Renal cortical epithelial cell (primary cell): Measurements from ENCODE around the gene CACNA2D4. TPM values are rescaled to one million over a fixed set of nuclear protein-coding genes. Genes with fewer than 3 reads are reported as not detected.
"Not testable (repeated sequence)": the region's sequence is repeated elsewhere in the genome, so short reads cannot be mapped to it uniquely, and the experiment has no call there.

ENCODE experiments used
- DNase-seq: peaks from one replicate; pipeline ENCODE4 v3.0.0-alpha.2; 2011; ENCODE audit warnings: low read depth
- total RNA-seq: library from RNA; depleted of rRNA; stranded (reverse); fragments of >200 nt; gene quantifications from 2 replicates; pipeline ENCODE4 v1.2.3, GENCODE V29; 2014

Gene CACNA2D4
- total RNA-seq, 1 donor from 2014 or later: 0.20 TPM

DNA sequence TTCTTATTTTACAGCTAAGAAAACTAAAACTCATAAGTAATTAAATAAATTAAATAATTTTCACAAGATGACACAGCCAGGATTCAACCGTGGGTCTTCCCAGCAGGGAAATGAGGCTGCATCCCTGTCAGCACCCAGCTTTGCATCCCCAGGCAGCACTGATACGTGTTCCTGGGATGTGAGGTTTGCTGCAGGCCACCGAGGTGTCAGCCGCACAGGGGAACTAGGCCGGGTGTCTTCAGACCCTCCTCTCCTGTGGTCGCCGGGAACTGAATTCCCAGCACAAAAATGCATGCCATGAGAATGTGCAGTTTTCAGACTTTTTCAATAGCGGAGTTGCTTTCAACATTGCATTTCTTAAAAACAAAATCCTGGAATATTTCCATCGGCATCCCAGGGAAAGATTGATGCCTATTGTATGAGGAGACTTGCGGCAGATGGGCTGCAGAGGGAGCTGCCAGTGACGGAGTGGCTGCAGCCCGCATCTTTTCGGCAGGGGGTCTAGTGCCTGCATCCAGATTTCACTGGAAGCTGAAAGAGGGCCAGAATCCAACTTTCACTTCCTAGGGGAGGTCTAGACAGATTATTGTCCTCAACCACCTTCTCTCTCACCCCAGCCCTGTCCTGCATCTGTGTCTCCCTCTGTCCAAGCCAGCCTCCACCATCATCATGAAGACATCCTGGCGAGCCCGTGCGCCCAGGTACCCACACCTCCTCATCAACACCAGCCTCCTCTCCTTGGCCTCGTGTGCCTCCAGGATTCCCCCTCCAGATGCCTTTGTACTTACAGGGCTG lies 85.5 kb downstream of the CACNA2D4 start:
- DNase-seq: no peak

- DNase-seq: peak; percentile 65
These were observed 87.2 kb downstream of the CACNA2D4 start for GRCh38 chr12:1830981-1831963.

- DNase-seq: no peak
These were observed 88.0 kb downstream of the CACNA2D4 start for GRCh38 chr12:1830401-1830845.

- no peak for DNase-seq
These were observed 89.0 kb downstream of the CACNA2D4 start for GRCh38 chr12:1829306-1829900.

- DNase-seq: peak; percentile 45
These were observed 89.6 kb downstream of the CACNA2D4 start for GRCh38 chr12:1828856-1829255.

DNA sequence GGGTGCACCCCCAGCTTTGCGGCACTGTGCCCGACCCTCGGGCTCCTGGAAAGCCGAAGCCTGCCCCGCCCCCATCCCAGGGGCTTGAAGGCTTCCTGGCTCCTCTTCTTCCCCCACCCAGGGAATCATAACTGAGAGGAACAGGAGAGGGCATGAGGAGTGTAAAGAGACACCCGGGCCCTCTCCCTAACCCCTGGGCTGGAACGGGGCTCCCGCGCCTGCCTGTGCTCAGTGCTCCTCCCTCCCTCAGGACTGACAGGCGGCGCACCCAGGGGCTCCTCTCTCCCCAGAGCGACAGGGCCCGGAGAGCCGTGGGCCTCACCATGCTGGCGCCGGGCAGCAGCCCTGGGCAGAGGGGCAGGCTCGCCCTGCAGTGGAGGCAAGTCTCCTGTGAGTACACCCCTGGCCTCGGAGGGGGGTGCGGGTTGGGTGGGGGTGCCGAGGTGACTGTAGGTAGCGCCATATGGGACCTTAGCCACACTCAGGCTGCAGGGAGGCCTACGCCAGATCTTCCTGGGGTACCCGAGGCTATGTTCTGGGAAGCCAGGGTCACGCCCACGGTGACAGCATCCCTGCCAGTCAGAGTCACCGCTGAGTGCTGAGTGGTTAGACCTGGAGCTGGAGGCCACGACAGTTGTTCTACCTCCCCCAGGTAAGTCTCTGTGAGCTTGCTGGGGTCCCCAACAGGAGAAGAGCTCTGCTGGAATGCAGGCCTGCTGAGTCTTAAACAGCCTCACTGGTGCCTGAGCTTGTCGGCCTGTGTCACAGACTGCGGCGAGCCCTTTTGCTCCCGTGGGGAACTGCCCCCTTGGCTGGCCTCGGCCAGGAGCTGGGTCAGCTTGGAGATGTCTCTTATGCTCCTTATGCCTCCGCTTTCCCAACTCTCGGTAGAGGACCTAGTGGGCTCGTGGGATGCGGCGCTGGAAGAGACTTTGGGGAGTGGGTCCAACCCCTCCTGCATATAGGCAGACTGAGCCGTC lies 90.3 kb downstream of the CACNA2D4 start:
- DNase-seq: no peak

- DNase-seq: no peak
These were observed 91.4 kb downstream of the CACNA2D4 start for GRCh38 chr12:1826867-1827705.

DNA sequence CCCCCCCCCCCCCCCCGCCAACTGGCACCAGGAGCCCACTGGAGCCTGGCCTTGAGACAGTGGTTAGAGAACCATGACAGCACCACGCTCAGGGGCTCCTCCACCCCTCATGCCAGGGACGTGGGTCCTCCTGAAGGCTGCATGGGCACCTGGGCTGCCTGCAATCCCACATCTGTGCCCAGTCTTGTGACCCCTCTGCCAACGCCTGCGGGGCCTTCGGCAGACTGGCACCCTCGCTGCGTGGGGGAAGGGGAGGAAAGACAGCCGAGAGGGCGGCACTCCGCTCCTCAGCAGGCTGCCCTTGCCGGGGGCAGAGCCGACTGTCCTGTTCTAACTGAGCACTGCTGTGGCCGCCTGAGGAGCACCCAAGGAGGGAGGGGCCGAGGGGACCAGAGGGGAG lies 92.1 kb downstream of the CACNA2D4 start:
- no peak for DNase-seq

GRCh38 chr12:1825382-1826102 lies 92.9 kb downstream of the CACNA2D4 start:
- no peak for DNase-seq

DNA sequence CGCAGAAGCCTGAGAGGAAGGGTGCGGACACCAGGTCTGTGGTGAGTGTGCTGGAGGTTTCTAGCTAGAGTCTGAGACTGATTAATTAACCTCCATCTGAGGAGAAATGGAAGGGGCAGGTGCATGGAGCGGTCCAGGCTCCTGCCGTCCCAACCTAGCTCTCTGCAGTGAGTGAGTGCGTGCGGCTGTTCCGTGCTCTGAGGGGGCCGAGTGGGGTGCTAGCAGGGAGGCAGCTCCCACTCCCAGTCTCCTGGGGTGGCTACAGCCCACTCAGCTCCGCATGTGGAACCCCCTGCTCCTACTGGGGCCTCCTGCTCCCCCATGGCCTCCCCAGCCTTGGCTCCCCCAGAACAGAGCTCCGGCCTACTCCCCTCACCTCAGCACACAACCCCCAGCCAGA lies 95.2 kb downstream of the CACNA2D4 start:
- DNase-seq: no peak

DNA sequence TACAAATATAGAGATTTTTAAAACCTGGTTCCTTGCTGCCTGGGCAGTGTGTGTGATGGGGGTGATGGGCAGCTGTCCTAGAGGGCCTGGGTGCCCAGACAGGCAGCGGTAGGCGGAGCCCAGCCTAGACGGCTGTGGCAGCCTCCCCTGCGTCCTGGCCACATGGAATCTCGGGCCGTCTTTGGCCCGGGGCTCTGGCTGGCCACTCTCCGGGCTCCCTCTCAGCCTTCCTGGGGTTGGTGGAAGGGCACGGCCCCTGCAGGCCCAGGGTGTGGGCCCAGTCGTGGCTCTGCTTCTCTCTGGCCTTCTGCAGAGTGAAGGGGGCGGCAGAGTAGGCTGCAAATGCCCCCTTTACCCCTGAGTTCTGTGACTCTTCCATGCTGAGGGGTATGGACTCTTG lies 95.8 kb downstream of the CACNA2D4 start:
- no peak for DNase-seq

DNA sequence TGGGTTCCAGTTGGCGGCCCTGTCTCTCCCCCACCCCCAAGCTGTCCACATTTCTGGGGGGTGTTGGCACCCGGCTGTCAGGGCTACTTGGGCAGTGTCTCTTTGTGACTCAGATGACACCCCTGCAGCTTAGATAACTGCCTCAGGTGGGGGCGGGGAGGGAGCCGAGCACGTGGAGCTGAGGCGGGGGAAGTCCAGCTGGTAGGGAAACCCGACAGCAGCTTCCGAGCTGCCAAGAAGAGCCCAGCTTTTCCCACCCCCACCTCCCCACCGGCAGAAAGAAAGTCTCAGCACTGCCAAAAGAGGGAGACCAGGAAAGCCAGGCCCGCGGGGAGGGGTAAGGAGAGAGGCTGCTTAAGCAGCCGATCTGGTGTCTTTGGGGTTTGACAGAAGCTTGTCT lies 96.6 kb downstream of the CACNA2D4 start:
- DNase-seq: no peak

DNA sequence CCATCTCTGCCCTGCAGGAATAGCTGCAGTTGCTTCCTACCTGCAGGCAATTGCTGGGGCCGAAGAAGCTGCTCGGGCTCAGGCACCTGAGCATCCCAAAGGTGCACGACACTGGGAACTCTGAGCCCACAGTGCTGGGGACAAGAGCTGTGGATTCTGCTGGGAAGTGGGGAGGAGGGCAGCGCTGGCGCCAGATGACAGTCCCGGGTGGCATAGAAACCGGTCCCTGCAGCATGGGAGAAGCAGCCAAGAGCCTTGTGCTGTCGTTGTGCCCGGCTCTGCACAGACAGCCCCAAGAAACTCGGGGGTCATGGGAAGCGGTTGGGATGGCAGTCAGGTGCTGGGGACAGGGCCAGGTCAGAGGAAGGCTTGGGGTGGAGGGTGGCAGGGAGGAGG lies 97.6 kb downstream of the CACNA2D4 start:
- DNase-seq: no peak

GRCh38 chr12:1820191-1820895 lies 98.1 kb downstream of the CACNA2D4 start, which contains the start of gene LRTM2:
Gene LRTM2 (plus strand): TSS chr12:1820565. CDS start chr12:1828149, 7,584 bp downstream.
- no peak for DNase-seq

GRCh38 chr12:1819571-1819970 lies 98.9 kb downstream of the CACNA2D4 start:
- no peak for DNase-seq

DNA sequence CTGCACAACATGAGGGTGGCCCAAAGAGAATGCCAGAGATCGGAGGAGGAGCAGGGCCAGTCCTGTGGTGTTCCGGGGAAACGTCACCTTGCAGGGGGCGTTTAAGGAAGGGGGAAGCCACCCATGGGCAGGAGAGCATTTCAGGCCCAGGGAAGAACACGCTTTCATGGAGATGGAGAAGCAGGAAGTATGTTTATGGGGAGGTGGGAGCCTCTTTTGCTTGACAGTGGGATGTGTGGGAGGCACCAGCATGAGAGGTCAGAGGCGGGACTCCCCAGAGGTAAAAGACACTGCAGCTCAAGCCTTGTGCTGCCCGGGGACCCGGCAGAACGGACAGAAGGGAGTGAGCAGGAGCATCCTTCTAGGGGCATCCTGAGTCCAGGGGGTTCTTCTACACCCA lies 99.4 kb downstream of the CACNA2D4 start:
- DNase-seq: no peak

GRCh38 chr12:1817928-1818327 lies 100.5 kb downstream of the CACNA2D4 start:
- not testable (repeated sequence) for DNase-seq

DNA sequence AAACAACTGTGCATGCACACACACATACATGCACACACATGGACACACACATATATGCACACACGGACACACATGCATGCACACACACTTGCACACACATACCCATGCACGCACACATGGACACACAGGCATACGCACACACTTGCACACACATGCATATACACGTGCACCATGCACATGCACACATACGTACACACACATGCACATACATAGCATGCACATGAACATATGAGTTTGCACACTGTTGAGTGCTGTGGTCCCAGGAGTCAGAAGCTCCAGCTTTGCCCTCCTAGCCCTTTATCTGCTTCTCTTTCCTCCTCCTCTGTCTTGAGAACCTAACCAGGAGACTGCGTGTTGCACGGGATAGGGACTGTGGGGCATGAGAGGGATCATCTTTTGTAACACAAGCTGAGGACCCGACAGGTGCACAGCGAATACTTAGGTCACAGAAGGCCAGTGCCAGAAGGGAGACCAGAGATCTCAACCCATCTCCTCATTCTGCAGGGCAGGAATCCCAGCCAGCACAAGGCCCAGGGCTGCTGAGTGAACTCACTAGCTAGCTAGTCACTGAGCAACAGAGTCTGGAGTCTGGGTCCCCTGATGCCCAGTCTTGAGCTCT lies 101.6 kb downstream of the CACNA2D4 start:
- no peak for DNase-seq
